Adrenal gland (tissue), 5 donors: ENCODE data around the gene FGF14.

Experiments
- CTCF ChIP-seq, 6 experiments: fragments of 450-650 bp in 4 of 6; fragments of 200-600 bp in 2 of 6; sonication (generic) in 1 of 6; IDR thresholded peaks; 1 replicate in 5 of 6; 2 replicates in 1 of 6; pipeline versions ENCODE4 v1.5.1 to v1.8.0; 2016 to 2021; ENCODE audit warnings: antibody characterized with exemption in 6 of 6, mild to moderate bottlenecking in 2 of 6, moderate library complexity in 1 of 6
- POLR2A ChIP-seq, 2 donors: fragments of 450-650 bp; IDR thresholded peaks; one replicate each; pipeline ENCODE4 v1.6.1; 2017; ENCODE audit warnings: antibody characterized with exemption in 2 of 2, mild to moderate bottlenecking in 2 of 2, moderate library complexity in 1 of 2
- donor health status: DM: no; HTN: no; CAD: no.

- TF ChIP-seq CTCF (IDR thresholded peaks at IDR 0.05) (no peak), POLR2A (IDR thresholded peaks at IDR 0.05) (no peak)
These were observed 165.0 kb downstream of the FGF14 start for GRCh38 chr13:102236830-102237229.
